A549 (cell line): Measurements from ENCODE around the gene CTNS.

ENCODE experiments used
- CHD2 ChIP-seq: fragments of 150-350 bp; IDR thresholded peaks from 2 replicates; pipeline ENCODE4 v1.6.1; 2014; ENCODE audit warnings: low read length; ENCODE audit not compliant: partially characterized antibody
- MAFK ChIP-seq: fragments of 450-650 bp; IDR thresholded peaks from 2 replicates; pipeline ENCODE4 v1.6.1; 2014; ENCODE audit not compliant: partially characterized antibody
- MAZ ChIP-seq: fragments of 150-350 bp; IDR thresholded peaks from 2 replicates; pipeline ENCODE4 v1.6.1; 2014; ENCODE audit warnings: antibody characterized with exemption, low read depth, low read length, borderline replicate concordance
- PHF8 ChIP-seq: fragments of 200-600 bp; sonication (generic); IDR thresholded peaks from 2 replicates; pipeline ENCODE4 v1.6.1; 2016; ENCODE audit warnings: low read depth, mild to moderate bottlenecking, antibody characterized with exemption, moderate library complexity, borderline replicate concordance
- POLR2AphosphoS2 ChIP-seq: conservative IDR thresholded peaks from 2 replicates; pipeline ENCODE4 v1.6.1; 2012; ENCODE audit warnings: low read length, improper control_type of control experiment, inconsistent platforms
- ZNF302 ChIP-seq: fragments of 250-450 bp; sonication (Bioruptor Pico); IDR thresholded peaks from 2 replicates; pipeline ENCODE4 v1.9.0; 2021; ENCODE audit warnings: inconsistent platforms, mild to moderate bottlenecking, moderate library complexity
- TF ChIP-seq, protein P1 (sequence below): fragments of >200 bp; sonication (Bioruptor Twin); formaldehyde crosslinking; IDR thresholded peaks from 3 replicates; pipeline ENCODE4 v1.5.1; 2016

DNA sequence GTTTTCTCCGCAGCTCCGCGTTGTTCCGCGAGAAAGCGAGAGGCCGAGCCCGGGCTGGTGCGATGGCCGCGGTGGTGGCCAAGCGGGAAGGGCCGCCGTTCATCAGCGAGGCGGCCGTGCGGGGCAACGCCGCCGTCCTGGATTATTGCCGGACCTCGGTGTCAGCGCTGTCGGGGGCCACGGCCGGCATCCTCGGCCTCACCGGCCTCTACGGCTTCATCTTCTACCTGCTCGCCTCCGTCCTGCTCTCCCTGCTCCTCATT is 32.5 kb downstream of the CTNS start:
- TF ChIP-seq POLR2AphosphoS2, result no peak
- no peak for TF ChIP-seq MAZ
- TF ChIP-seq, protein P1, sequence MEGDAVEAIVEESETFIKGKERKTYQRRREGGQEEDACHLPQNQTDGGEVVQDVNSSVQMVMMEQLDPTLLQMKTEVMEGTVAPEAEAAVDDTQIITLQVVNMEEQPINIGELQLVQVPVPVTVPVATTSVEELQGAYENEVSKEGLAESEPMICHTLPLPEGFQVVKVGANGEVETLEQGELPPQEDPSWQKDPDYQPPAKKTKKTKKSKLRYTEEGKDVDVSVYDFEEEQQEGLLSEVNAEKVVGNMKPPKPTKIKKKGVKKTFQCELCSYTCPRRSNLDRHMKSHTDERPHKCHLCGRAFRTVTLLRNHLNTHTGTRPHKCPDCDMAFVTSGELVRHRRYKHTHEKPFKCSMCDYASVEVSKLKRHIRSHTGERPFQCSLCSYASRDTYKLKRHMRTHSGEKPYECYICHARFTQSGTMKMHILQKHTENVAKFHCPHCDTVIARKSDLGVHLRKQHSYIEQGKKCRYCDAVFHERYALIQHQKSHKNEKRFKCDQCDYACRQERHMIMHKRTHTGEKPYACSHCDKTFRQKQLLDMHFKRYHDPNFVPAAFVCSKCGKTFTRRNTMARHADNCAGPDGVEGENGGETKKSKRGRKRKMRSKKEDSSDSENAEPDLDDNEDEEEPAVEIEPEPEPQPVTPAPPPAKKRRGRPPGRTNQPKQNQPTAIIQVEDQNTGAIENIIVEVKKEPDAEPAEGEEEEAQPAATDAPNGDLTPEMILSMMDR, result no peak
- no peak for TF ChIP-seq CHD2
- no peak for TF ChIP-seq MAFK
- no peak for TF ChIP-seq PHF8
- no peak for TF ChIP-seq ZNF302 (CRISPR knock-in tag)
